Endodermal cell (in vitro differentiated cells): ENCODE measurements around the gene TMEM213. TPM values are rescaled to one million over a fixed set of nuclear protein-coding genes. Genes with fewer than 3 reads are reported as not detected.
A peak's percentile ranks its signal among the peaks of the same experiment; 100 is the strongest.

Source experiments
- DNase-seq: peaks from one replicate; pipeline ENCODE4 v3.0.0-alpha.2; 2017
- H3K27ac ChIP-seq: 2 replicates; pipeline ENCODE4 v1.5.1; 2013; ENCODE audit warnings: mild to moderate bottlenecking, low read depth, low read length, moderate library complexity
- H3K27me3 ChIP-seq: 2 replicates; pipeline ENCODE4 v1.6.1; 2013; ENCODE audit warnings: mild to moderate bottlenecking, low read length, moderate library complexity; ENCODE audit not compliant: insufficient read depth, control insufficient read depth, poor library complexity, severe bottlenecking
- H3K36me3 ChIP-seq: 2 replicates; pipeline ENCODE4 v1.7.0; 2013; ENCODE audit warnings: mild to moderate bottlenecking, low read length, moderate library complexity; ENCODE audit not compliant: control insufficient read depth, insufficient read depth
- H3K4me1 ChIP-seq: one replicate; pipeline ENCODE4 v1.7.0; 2013; ENCODE audit warnings: low read length; ENCODE audit not compliant: control insufficient read depth, insufficient read depth
- H3K4me3 ChIP-seq: 2 replicates; pipeline ENCODE4 v1.5.1; 2013; ENCODE audit warnings: mild to moderate bottlenecking, low read length, moderate library complexity
- H3K9ac ChIP-seq: 2 replicates; pipeline ENCODE4 v1.6.1; 2013; ENCODE audit warnings: mild to moderate bottlenecking, low read length, moderate library complexity; ENCODE audit not compliant: poor library complexity, severe bottlenecking; ENCODE audit errors: extremely low read depth
- H3K9me3 ChIP-seq: 2 replicates; pipeline ENCODE4 v1.6.1; 2013; ENCODE audit warnings: mild to moderate bottlenecking, low read length, moderate library complexity; ENCODE audit not compliant: control insufficient read depth
- H3K27ac Mint-ChIP-seq: 2 replicates; pipeline ENCODE4 v1.8.0; 2020; ENCODE audit warnings: mixed read lengths
- H3K27me3 Mint-ChIP-seq: 2 replicates; pipeline ENCODE4 v1.8.0; 2021; ENCODE audit warnings: mild to moderate bottlenecking, mixed read lengths; ENCODE audit not compliant: insufficient read depth
- H3K36me3 Mint-ChIP-seq: 2 replicates; pipeline ENCODE4 v1.8.0; 2020; ENCODE audit warnings: low read depth, mixed read lengths
- H3K4me1 Mint-ChIP-seq: 2 replicates; pipeline ENCODE4 v1.8.0; 2020; ENCODE audit warnings: mixed read lengths
- H3K4me3 Mint-ChIP-seq: 2 replicates; pipeline ENCODE4 v1.8.0; 2020; ENCODE audit warnings: mild to moderate bottlenecking, moderate library complexity, mixed read lengths
- H3K9me3 Mint-ChIP-seq: 2 replicates; pipeline ENCODE4 v1.8.0; 2020; ENCODE audit warnings: mild to moderate bottlenecking, mixed read lengths
- WGBS, 2 experiments: methylation state at CpG; one replicate each; pipeline versions ENCODE4 v1.1.5 to v1.1.7; 2013; ENCODE audit warnings: missing lambda C conversion rate in 2 of 2, mixed read lengths in 1 of 2; ENCODE audit not compliant: insufficient coverage in 1 of 2, insufficient read length in 1 of 2; 5-methylcytosine and 5-hydroxymethylcytosine counted together
- total RNA-seq, 2 donors: library from RNA; stranded (reverse); fragmentation: NEBNext Ultra II Directional in 1 of 2; extraction: Animal tissue kit (Norgen Biotek cat#: 25700) in 1 of 2; gene quantifications; 2 replicates in 1 of 2; 3 replicates in 1 of 2; pipeline ENCODE4 v1.2.1, GENCODE V29; 2021
- TF ChIP-seq, protein P1 (sequence below): fragments of 200-600 bp; sonication (generic); conservative IDR thresholded peaks from 2 replicates; pipeline ENCODE4 v1.5.0; 2021; ENCODE audit warnings: antibody characterized with exemption, mild to moderate bottlenecking

The TMEM213 gene
- total RNA-seq, 2 donors from 2014 or later: not detected

- Histone ChIP-seq H3K9me3 (no peaks in the 10 kb centered on the region), H3K4me3 (no peak overlapping the region), H3K36me3 (no peaks in the 10 kb centered on the region), H3K27me3 (no peaks in the 10 kb centered on the region), H3K9ac (no peak overlapping the region), H3K27ac (no peak overlapping the region), H3K4me1 (no peaks in the 10 kb centered on the region)
- no peak for DNase-seq
- Mint-ChIP-seq H3K27ac (no peak overlapping the region), H3K27me3 (no peaks in the 10 kb centered on the region), H3K36me3 (no peaks in the 10 kb centered on the region), H3K9me3 (no peaks in the 10 kb centered on the region), H3K4me1 (no peaks in the 10 kb centered on the region), H3K4me3 (no peak overlapping the region)
- 87 to 100% methylated on average over 2 to 3 of the region's 3 CpGs for WGBS, 2 experiments
- TF ChIP-seq, protein P1, sequence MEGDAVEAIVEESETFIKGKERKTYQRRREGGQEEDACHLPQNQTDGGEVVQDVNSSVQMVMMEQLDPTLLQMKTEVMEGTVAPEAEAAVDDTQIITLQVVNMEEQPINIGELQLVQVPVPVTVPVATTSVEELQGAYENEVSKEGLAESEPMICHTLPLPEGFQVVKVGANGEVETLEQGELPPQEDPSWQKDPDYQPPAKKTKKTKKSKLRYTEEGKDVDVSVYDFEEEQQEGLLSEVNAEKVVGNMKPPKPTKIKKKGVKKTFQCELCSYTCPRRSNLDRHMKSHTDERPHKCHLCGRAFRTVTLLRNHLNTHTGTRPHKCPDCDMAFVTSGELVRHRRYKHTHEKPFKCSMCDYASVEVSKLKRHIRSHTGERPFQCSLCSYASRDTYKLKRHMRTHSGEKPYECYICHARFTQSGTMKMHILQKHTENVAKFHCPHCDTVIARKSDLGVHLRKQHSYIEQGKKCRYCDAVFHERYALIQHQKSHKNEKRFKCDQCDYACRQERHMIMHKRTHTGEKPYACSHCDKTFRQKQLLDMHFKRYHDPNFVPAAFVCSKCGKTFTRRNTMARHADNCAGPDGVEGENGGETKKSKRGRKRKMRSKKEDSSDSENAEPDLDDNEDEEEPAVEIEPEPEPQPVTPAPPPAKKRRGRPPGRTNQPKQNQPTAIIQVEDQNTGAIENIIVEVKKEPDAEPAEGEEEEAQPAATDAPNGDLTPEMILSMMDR: no peak
Measured at GRCh38 chr7:138819625-138820024, 21.8 kb downstream of the TMEM213 start.

GRCh38 chr7:138821912-138822311 is 24.1 kb downstream of the TMEM213 start:
- Histone ChIP-seq H3K4me1 (no peaks in the 10 kb centered on the region), H3K9ac (no peak overlapping the region), H3K27ac (no peak overlapping the region), H3K27me3 (no peaks in the 10 kb centered on the region), H3K36me3 (no peaks in the 10 kb centered on the region), H3K9me3 (peaks cover 6% of the 10 kb centered on the region), H3K4me3 (no peak overlapping the region)
- TF ChIP-seq, protein P1: no peak
- DNase-seq: peak; percentile 65
- no peaks in the 10 kb centered on the region for H3K4me1 Mint-ChIP-seq
- H3K27ac Mint-ChIP-seq: no peak overlapping the region
- WGBS, 2 experiments: 77 to 90% methylated on average over 6 to 7 of the region's 7 CpGs
- H3K36me3 Mint-ChIP-seq: no peaks in the 10 kb centered on the region
- H3K27me3 Mint-ChIP-seq: no peaks in the 10 kb centered on the region
- no peaks in the 10 kb centered on the region for H3K9me3 Mint-ChIP-seq
- H3K4me3 Mint-ChIP-seq: no peak overlapping the region

DNA sequence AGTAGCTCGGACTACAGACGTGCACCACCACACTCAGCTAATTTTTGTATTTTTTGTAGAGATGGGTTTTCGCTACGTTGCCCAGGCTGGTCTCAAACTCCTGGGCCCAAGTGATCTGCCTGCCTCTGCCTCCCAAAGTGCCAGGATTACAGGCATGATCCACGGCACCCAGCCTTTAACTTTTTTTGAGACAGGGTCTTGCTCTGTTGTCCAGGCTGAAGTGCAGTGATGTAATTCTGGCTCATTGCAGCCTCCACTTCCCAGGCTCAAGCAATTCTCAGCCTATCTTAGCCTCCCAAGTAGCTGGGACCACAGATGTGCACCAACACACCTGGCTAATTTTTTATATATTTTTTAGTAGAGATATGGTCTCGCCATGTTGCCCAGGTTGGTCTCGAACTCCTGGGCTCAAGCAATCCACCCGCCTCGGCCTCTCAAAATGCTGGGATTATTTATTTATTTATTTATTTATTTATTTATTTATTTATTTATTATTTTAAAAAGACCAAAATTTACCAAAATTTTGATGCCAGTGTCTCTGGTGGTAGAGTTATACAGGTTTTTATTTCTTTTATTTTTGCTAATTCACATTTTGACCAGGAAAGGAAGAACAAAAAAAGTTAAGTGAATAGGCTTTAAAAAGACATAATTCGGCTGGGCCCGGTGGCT is 25.2 kb downstream of the TMEM213 start:
- Histone ChIP-seq H3K27me3 (no peaks in the 10 kb centered on the region), H3K9me3 (peaks cover 6% of the 10 kb centered on the region), H3K27ac (no peak overlapping the region), H3K4me3 (no peak overlapping the region), H3K4me1 (no peaks in the 10 kb centered on the region), H3K36me3 (no peaks in the 10 kb centered on the region), H3K9ac (no peak overlapping the region)
- Mint-ChIP-seq H3K27ac (no peak overlapping the region), H3K4me3 (no peak overlapping the region), H3K4me1 (no peaks in the 10 kb centered on the region), H3K36me3 (no peaks in the 10 kb centered on the region), H3K9me3 (no peaks in the 10 kb centered on the region), H3K27me3 (peaks cover 3% of the 10 kb centered on the region)
- DNase-seq: peak; percentile 10
- TF ChIP-seq, protein P1: no peak
- 72 to 92% methylated on average over 3 to 10 of the region's 11 CpGs for WGBS, 2 experiments
